IMR-90 (cell line): ENCODE measurements around the gene IGLL5. TPM values are rescaled to one million over a fixed set of nuclear protein-coding genes. Genes with fewer than 3 reads are reported as not detected.

Experiments
- ATAC-seq: fragments of 200-7000 bp; cut with Tn5 transposase; 2 replicates; pipeline ENCODE4 v1.9.1; 2020; ENCODE audit warnings: low read depth, mild to moderate bottlenecking, moderate library complexity
- BruUV-seq: library from RNA; stranded (reverse); fragments of 400-500 nt; replicated peaks from 2 replicates; lab custom pipeline; 2021; lab: Mats Ljungman, UMichigan
- CTCF ChIA-PET: fragments of 300-600 bp; formaldehyde crosslinking; extraction: SDS; loops from one replicate; lab custom pipeline; 2021; ENCODE audit warnings: antibody characterized with exemption; lab: Yijun Ruan, JAX
- POLR2A ChIA-PET: fragments of 300-600 bp; sonication (Branson Sonifier 250); formaldehyde crosslinking; loops from one replicate; lab custom pipeline; 2022; ENCODE audit warnings: antibody characterized with exemption; ENCODE audit not compliant: unreplicated experiment; lab: Charles Lee
- DNase-seq: peaks from one replicate; pipeline ENCODE4 v3.0.0; 2013
- H2AFZ ChIP-seq: replicated peaks from 2 replicates; pipeline ENCODE3; 2013; ENCODE audit warnings: low read length, mild to moderate bottlenecking; ENCODE audit not compliant: poor library complexity
- H2AK5ac ChIP-seq: 2 replicates; pipeline ENCODE4 v1.6.1; 2013; ENCODE audit warnings: low read depth, low read length, inconsistent platforms
- H2AK9ac ChIP-seq: replicated peaks from 2 replicates; pipeline ENCODE3; 2013; ENCODE audit warnings: mild to moderate bottlenecking, low read depth, low read length, moderate library complexity; ENCODE audit not compliant: poor library complexity
- H2BK120ac ChIP-seq: 2 replicates; pipeline ENCODE4 v1.6.1; 2013; ENCODE audit warnings: low read depth, low read length, inconsistent platforms
- H2BK15ac ChIP-seq: 3 replicates; pipeline ENCODE4 v1.6.1; 2013; ENCODE audit warnings: low read depth, low read length, inconsistent platforms
- H2BK20ac ChIP-seq: 2 replicates; pipeline ENCODE4 v1.6.1; 2013; ENCODE audit warnings: low read depth, mild to moderate bottlenecking, inconsistent platforms, low read length, moderate library complexity
- H2BK5ac ChIP-seq: 2 replicates; pipeline ENCODE4 v1.6.1; 2013; ENCODE audit warnings: mild to moderate bottlenecking, low read depth, low read length, inconsistent platforms; ENCODE audit not compliant: poor library complexity, severe bottlenecking
- H3K14ac ChIP-seq: replicated peaks from 2 replicates; pipeline ENCODE4 v1.6.1; 2013; ENCODE audit warnings: low read depth, low read length, inconsistent platforms
- H3K18ac ChIP-seq: 2 replicates; pipeline ENCODE4 v1.6.1; 2013; ENCODE audit warnings: low read depth, low read length, control low read depth
- H3K23ac ChIP-seq: 2 replicates; pipeline ENCODE4 v1.6.1; 2013; ENCODE audit warnings: low read depth, low read length, inconsistent platforms
- H3K27ac ChIP-seq: 2 replicates; pipeline ENCODE4 v1.5.1; 2013; ENCODE audit warnings: mild to moderate bottlenecking, control low read depth, low read length; ENCODE audit not compliant: insufficient read depth
- H3K27me3 ChIP-seq: 2 replicates; pipeline ENCODE4 v1.6.1; 2013; ENCODE audit warnings: low read length; ENCODE audit not compliant: control insufficient read depth, insufficient read depth
- H3K36me3 ChIP-seq: 2 replicates; pipeline ENCODE4 v1.6.1; 2013; ENCODE audit warnings: low read length, mixed read lengths; ENCODE audit not compliant: control insufficient read depth, insufficient read depth
- H3K4ac ChIP-seq: 2 replicates; pipeline ENCODE4 v1.6.1; 2013; ENCODE audit warnings: low read depth, low read length, inconsistent platforms
- H3K4me1 ChIP-seq: 2 replicates; pipeline ENCODE4 v1.6.1; 2013; ENCODE audit warnings: low read length, mixed read lengths; ENCODE audit not compliant: control insufficient read depth, insufficient read depth
- H3K4me2 ChIP-seq: 2 replicates; pipeline ENCODE4 v1.6.1; 2013; ENCODE audit warnings: low read depth, mild to moderate bottlenecking, control low read depth, low read length, moderate library complexity
- H3K4me3 ChIP-seq: 2 replicates; pipeline ENCODE4 v1.5.1; 2013; ENCODE audit warnings: low read depth, mild to moderate bottlenecking, control low read depth, low read length, moderate library complexity; ENCODE audit not compliant: insufficient read depth
- H3K56ac ChIP-seq: 2 replicates; pipeline ENCODE4 v1.6.1; 2013; ENCODE audit warnings: low read length, inconsistent platforms; ENCODE audit not compliant: insufficient read depth; ENCODE audit errors: extremely low read depth
- H3K79me1 ChIP-seq, 2 experiments: 2 replicates each; pipeline ENCODE4 v1.6.1; 2013; ENCODE audit warnings: low read length in 2 of 2, inconsistent platforms in 1 of 2, low read depth in 1 of 2
- H3K9ac ChIP-seq: 2 replicates; pipeline ENCODE4 v1.6.1; 2013; ENCODE audit warnings: low read depth, low read length, control low read depth
- H3K9me1 ChIP-seq: 2 replicates; pipeline ENCODE4 v1.6.1; 2013; ENCODE audit warnings: low read length, inconsistent platforms; ENCODE audit not compliant: insufficient read depth
- H3K9me3 ChIP-seq: 2 replicates; pipeline ENCODE4 v1.6.1; 2013; ENCODE audit warnings: low read length; ENCODE audit not compliant: control insufficient read depth, insufficient read depth
- H4K20me1 ChIP-seq: 2 replicates; pipeline ENCODE4 v1.6.1; 2013; ENCODE audit warnings: low read length, inconsistent platforms; ENCODE audit not compliant: insufficient read depth
- H4K5ac ChIP-seq: 2 replicates; pipeline ENCODE4 v1.6.1; 2013; ENCODE audit warnings: mild to moderate bottlenecking, low read depth, low read length, control low read depth
- H4K8ac ChIP-seq, 2 experiments: 2 replicates each; pipeline ENCODE4 v1.6.1; 2013; ENCODE audit warnings: low read depth in 2 of 2, low read length in 2 of 2, control low read depth in 1 of 2, inconsistent platforms in 1 of 2
- H4K91ac ChIP-seq: 2 replicates; pipeline ENCODE4 v1.6.1; 2013; ENCODE audit warnings: low read depth, low read length, inconsistent platforms; ENCODE audit not compliant: insufficient read depth
- BHLHE40 ChIP-seq: fragments of 150-350 bp; IDR thresholded peaks from 2 replicates; pipeline ENCODE4 v1.6.1; 2016; ENCODE audit warnings: mild to moderate bottlenecking, low read depth, low read length
- FOS ChIP-seq: fragments of 150-350 bp; IDR thresholded peaks from 2 replicates; pipeline ENCODE4 v1.6.1; 2016; ENCODE audit warnings: low read depth, low read length
- MAFK ChIP-seq: IDR thresholded peaks from 2 replicates; pipeline ENCODE4 v1.6.1; 2012; ENCODE audit warnings: low read depth, low read length, improper control_type of control experiment
- MAZ ChIP-seq: IDR thresholded peaks from 2 replicates; pipeline ENCODE4 v1.6.1; 2012; ENCODE audit warnings: low read depth, mild to moderate bottlenecking, low read length, improper control_type of control experiment, moderate library complexity, borderline replicate concordance
- NFE2L2 ChIP-seq: fragments of 150-350 bp; IDR thresholded peaks from 2 replicates; pipeline ENCODE4 v1.6.1; 2016; ENCODE audit warnings: low read depth, mild to moderate bottlenecking, low read length
- POLR2A ChIP-seq: IDR thresholded peaks from 2 replicates; pipeline ENCODE4 v1.6.1; 2012; ENCODE audit warnings: mild to moderate bottlenecking, low read depth, low read length
- RAD21 ChIP-seq: IDR thresholded peaks from 2 replicates; pipeline ENCODE4 v1.6.1; 2012; ENCODE audit warnings: low read length, improper control_type of control experiment
- RCOR1 ChIP-seq: IDR thresholded peaks from 2 replicates; pipeline ENCODE4 v1.6.1; 2012; ENCODE audit warnings: mild to moderate bottlenecking, low read length, improper control_type of control experiment; ENCODE audit not compliant: insufficient replicate concordance
- dilution Hi-C: fragments of 300-500 bp; cut with HindIII; formaldehyde crosslinking; loops from one replicate; pipeline ENCODE4 v1.14.3; 2018; ENCODE audit warnings: low sequenced_read_pairs; ENCODE audit not compliant: unreplicated experiment
- in situ Hi-C: fragments of 300-500 bp; cut with MboI; formaldehyde crosslinking; loops from 3 replicates; pipeline ENCODE4 v1.14.3; 2019; ENCODE audit warnings: low sequenced_read_pairs, inconsistent platforms, mixed read lengths
- intact Hi-C: fragments of 100-400 bp; cut with micrococcal nuclease; formaldehyde crosslinking; loops from 2 replicates; pipeline ENCODE4 v1.10.0; 2022
- polyA plus RNA-seq, 3 experiments: library from polyadenylated mRNA; depleted of rRNA; stranded (reverse); fragments of >200 nt; gene quantifications; 2 replicates each; pipeline ENCODE4 v1.2.3, GENCODE V29; 2012; ENCODE audit warnings: low replicate concordance in 1 of 3
- total RNA-seq: library from RNA; depleted of rRNA; stranded (reverse); fragments of >200 nt; gene quantifications from 2 replicates; pipeline ENCODE4 v1.2.3, GENCODE V29; 2012
- TF ChIP-seq, protein P1 (sequence below): fragments of 150-350 bp; IDR thresholded peaks from 2 replicates; pipeline ENCODE4 v1.6.1; 2016; ENCODE audit warnings: low read depth, mild to moderate bottlenecking, low read length, moderate library complexity, borderline replicate concordance
- TF ChIP-seq, protein P2 (sequence below): conservative IDR thresholded peaks from 2 replicates; pipeline ENCODE4 v1.5.1; 2012; ENCODE audit warnings: mild to moderate bottlenecking, low read depth, low read length, improper control_type of control experiment
- TF ChIP-seq, protein P3 (sequence below): fragments of 150-350 bp; IDR thresholded peaks from 2 replicates; pipeline ENCODE4 v1.6.1; 2017; ENCODE audit warnings: mild to moderate bottlenecking, antibody characterized with exemption, low read length, low read depth

Gene IGLL5
- total and polyA plus RNA-seq, 2 of the 4 experiments (the other 2 are of a cell fraction), result not detected

DNA sequence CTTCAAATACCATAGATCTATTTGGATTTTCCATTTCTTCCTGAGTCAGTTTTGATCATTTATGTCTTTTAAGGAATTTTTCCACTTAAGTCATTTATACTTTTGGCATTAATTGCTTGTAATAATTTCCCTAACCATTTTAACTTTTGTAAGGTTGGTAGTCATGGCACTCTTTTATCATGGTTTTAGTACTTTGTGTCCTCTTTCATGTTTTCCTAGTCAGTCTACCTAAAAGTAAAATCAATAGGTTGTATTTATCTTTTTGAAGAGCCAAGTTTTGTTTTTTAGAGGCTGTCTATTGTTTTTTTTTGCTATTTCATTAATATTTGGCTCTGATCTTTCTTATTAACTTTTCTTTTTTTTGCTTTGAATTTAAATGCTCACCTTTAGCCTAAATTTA lies 45.5 kb upstream of the IGLL5 start:
- no peak for ATAC-seq
- Histone ChIP-seq H3K9me3 (no peaks in the 10 kb centered on the region), H2AFZ (no peak overlapping the region), H2BK120ac (no peak overlapping the region), H2AK5ac (no peak overlapping the region), H4K20me1 (no peaks in the 10 kb centered on the region), H3K23ac (no peak overlapping the region), H3K9me1 (no peaks in the 10 kb centered on the region), H3K4me2 (no peak overlapping the region), H3K56ac (no peak overlapping the region), H3K27me3 (0 out of 2 replicates have a peak, but pooled peaks cover 2% of the 10 kb centered on the region), H3K18ac (no peak overlapping the region), H3K4me3 (no peak overlapping the region), H3K9ac (no peak overlapping the region), H3K4ac (no peak overlapping the region), H2AK9ac (no peak overlapping the region), H3K36me3 (no peaks in the 10 kb centered on the region), H3K79me1 (no peaks in the 10 kb centered on the region), H4K5ac (no peak overlapping the region), H2BK15ac (no peak overlapping the region), H3K14ac (no peak overlapping the region), H3K4me1 (no peaks in the 10 kb centered on the region), H3K27ac (no peak overlapping the region), H2BK20ac (no peak overlapping the region), H4K8ac (no peak overlapping the region), H2BK5ac (no peak overlapping the region), H4K91ac (no peak overlapping the region)
- dilution Hi-C loops (no loop called here), in situ Hi-C loops (no loop called here), intact Hi-C loops (no loop called here)
- no TSS peak for BruUV-seq
- CTCF ChIA-PET, result no interaction called here
- no peak for DNase-seq
- POLR2A ChIA-PET, result no interaction called here
- TF ChIP-seq, protein P1, sequence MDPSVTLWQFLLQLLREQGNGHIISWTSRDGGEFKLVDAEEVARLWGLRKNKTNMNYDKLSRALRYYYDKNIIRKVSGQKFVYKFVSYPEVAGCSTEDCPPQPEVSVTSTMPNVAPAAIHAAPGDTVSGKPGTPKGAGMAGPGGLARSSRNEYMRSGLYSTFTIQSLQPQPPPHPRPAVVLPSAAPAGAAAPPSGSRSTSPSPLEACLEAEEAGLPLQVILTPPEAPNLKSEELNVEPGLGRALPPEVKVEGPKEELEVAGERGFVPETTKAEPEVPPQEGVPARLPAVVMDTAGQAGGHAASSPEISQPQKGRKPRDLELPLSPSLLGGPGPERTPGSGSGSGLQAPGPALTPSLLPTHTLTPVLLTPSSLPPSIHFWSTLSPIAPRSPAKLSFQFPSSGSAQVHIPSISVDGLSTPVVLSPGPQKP, result no peak
- TF ChIP-seq NFE2L2, result no peak
- TF ChIP-seq FOS, result no peak
- no peak for TF ChIP-seq RAD21
- TF ChIP-seq, protein P2, sequence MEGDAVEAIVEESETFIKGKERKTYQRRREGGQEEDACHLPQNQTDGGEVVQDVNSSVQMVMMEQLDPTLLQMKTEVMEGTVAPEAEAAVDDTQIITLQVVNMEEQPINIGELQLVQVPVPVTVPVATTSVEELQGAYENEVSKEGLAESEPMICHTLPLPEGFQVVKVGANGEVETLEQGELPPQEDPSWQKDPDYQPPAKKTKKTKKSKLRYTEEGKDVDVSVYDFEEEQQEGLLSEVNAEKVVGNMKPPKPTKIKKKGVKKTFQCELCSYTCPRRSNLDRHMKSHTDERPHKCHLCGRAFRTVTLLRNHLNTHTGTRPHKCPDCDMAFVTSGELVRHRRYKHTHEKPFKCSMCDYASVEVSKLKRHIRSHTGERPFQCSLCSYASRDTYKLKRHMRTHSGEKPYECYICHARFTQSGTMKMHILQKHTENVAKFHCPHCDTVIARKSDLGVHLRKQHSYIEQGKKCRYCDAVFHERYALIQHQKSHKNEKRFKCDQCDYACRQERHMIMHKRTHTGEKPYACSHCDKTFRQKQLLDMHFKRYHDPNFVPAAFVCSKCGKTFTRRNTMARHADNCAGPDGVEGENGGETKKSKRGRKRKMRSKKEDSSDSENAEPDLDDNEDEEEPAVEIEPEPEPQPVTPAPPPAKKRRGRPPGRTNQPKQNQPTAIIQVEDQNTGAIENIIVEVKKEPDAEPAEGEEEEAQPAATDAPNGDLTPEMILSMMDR, result no peak
- TF ChIP-seq RCOR1, result no peak
- no peak for TF ChIP-seq POLR2A
- TF ChIP-seq MAZ, result no peak
- TF ChIP-seq, protein P3, sequence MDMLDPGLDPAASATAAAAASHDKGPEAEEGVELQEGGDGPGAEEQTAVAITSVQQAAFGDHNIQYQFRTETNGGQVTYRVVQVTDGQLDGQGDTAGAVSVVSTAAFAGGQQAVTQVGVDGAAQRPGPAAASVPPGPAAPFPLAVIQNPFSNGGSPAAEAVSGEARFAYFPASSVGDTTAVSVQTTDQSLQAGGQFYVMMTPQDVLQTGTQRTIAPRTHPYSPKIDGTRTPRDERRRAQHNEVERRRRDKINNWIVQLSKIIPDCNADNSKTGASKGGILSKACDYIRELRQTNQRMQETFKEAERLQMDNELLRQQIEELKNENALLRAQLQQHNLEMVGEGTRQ, result no peak
- TF ChIP-seq MAFK, result no peak
- no peak for TF ChIP-seq BHLHE40
